Activated CD8-positive, alpha-beta T cell treated with anti-CD3 and anti-CD28 coated beads for 36 hours (primary cell): ENCODE results near the gene ITGA8. TPM values are rescaled to one million over a fixed set of nuclear protein-coding genes. Genes with fewer than 3 reads are reported as not detected.
"Not testable (repeated sequence)": the region's sequence is repeated elsewhere in the genome, so short reads cannot be mapped to it uniquely, and the experiment has no call there.

Experiments used
- ATAC-seq: fragments of 200-7000 bp; cut with Tn5 transposase; one replicate; pipeline ENCODE4 v1.10.0; 2021; ENCODE audit warnings: mild to moderate bottlenecking, moderate library complexity
- CTCF ChIA-PET: fragments of 350-600 bp; sonication (Branson Sonifier 250); formaldehyde crosslinking; loops from one replicate; lab custom pipeline; 2021; ENCODE audit warnings: antibody characterized with exemption; lab: Charles Lee
- POLR2A ChIA-PET: fragments of 350-600 bp; sonication (Branson Sonifier 250); formaldehyde crosslinking; loops from one replicate; lab custom pipeline; 2021; ENCODE audit warnings: antibody characterized with exemption; lab: Charles Lee
- DNase-seq: peaks from one replicate; pipeline ENCODE4 v3.0.0-alpha.2; 2020
- H3K27ac Mint-ChIP-seq: one replicate; pipeline ENCODE4 v1.8.0; 2021; ENCODE audit warnings: mild to moderate bottlenecking, mixed read lengths
- H3K27me3 Mint-ChIP-seq: one replicate; pipeline ENCODE4 v1.8.0; 2021; ENCODE audit warnings: mixed read lengths
- H3K36me3 Mint-ChIP-seq: one replicate; pipeline ENCODE4 v1.8.0; 2021; ENCODE audit warnings: low read depth, mixed read lengths
- H3K4me1 Mint-ChIP-seq: one replicate; pipeline ENCODE4 v1.8.0; 2021; ENCODE audit warnings: low read depth, mixed read lengths
- H3K4me3 Mint-ChIP-seq: one replicate; pipeline ENCODE4 v1.8.0; 2021; ENCODE audit warnings: mild to moderate bottlenecking, moderate library complexity, mixed read lengths
- H3K9me3 Mint-ChIP-seq: one replicate; pipeline ENCODE4 v1.8.0; 2021; ENCODE audit warnings: mixed read lengths
- intact Hi-C: fragments of 100-400 bp; cut with micrococcal nuclease; formaldehyde crosslinking; loops from one replicate; pipeline ENCODE4 v1.10.0; 2022
- total RNA-seq, 2 experiments: library from RNA; stranded (reverse); gene quantifications; one replicate each; pipeline ENCODE4 v1.2.3, GENCODE V29; 2021
- TF ChIP-seq, protein P1 (sequence below): fragments of 200-600 bp; IDR thresholded peaks from one replicate; pipeline ENCODE4 v1.8.0; 2022; ENCODE audit warnings: antibody characterized with exemption, mild to moderate bottlenecking

The ITGA8 gene
- total RNA-seq, 2 experiments from 2014 or later, result not detected

DNA sequence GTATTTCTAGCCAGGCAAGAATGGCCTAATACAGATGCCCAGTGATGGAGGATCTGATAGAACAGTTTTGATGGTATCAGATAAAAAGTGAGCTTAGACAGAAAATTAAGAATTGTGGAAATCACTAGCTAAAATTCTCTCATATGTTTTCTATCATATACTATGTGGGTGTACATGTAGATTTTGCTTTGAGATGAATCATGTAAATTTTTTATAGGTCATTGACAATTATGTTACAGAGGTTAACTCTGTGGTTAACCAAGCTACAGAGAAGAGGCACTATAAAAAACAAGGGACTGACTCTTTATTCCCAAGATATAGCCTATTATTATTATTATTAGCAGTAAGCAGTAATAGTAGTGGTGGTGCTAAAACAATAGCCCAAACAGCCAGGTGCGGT, 156.5 kb downstream of the ITGA8 start:
- peaks cover 11% of the 10 kb centered on the region for H3K27me3 Mint-ChIP-seq
- ChIA-PET POLR2A (no interaction called here), CTCF (interaction anchor here (1.1 kb wide), 1 partner anchor 433 kb away, joined by 3 read pairs; no protein-coding TSS in a partner anchor)
- H3K36me3 Mint-ChIP-seq, result no peaks in the 10 kb centered on the region
- ATAC-seq (no peak), DNase-seq (no peak)
- TF ChIP-seq, protein P1, sequence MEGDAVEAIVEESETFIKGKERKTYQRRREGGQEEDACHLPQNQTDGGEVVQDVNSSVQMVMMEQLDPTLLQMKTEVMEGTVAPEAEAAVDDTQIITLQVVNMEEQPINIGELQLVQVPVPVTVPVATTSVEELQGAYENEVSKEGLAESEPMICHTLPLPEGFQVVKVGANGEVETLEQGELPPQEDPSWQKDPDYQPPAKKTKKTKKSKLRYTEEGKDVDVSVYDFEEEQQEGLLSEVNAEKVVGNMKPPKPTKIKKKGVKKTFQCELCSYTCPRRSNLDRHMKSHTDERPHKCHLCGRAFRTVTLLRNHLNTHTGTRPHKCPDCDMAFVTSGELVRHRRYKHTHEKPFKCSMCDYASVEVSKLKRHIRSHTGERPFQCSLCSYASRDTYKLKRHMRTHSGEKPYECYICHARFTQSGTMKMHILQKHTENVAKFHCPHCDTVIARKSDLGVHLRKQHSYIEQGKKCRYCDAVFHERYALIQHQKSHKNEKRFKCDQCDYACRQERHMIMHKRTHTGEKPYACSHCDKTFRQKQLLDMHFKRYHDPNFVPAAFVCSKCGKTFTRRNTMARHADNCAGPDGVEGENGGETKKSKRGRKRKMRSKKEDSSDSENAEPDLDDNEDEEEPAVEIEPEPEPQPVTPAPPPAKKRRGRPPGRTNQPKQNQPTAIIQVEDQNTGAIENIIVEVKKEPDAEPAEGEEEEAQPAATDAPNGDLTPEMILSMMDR, result no peak
- intact Hi-C loops, result no loop called here
- H3K4me3 Mint-ChIP-seq, result no peak overlapping the region
- H3K27ac Mint-ChIP-seq, result no peak overlapping the region
- H3K4me1 Mint-ChIP-seq, result no peaks in the 10 kb centered on the region
- no peaks in the 10 kb centered on the region for H3K9me3 Mint-ChIP-seq

DNA sequence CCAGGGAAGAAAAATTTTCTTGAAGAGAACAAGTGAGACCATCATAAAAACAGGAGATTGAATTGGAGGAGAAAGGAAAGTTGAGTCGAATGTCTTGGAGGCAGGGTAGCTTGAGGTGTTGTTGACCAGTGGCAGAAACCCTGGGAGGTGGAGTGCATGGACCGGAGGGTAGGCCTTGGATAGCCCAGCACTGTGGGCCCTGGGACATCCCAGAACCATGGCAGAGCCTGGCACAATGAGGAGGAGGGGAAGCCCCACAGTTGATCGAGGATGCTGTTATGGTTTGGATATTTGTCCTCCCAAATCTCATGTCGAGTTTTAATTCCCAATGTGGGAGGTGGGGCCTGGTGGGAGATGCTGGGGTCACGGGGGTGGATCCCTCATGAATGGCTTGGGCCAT, 157.1 kb downstream of the ITGA8 start:
- H3K36me3 Mint-ChIP-seq, result no peaks in the 10 kb centered on the region
- POLR2A ChIA-PET, result no interaction called here
- TF ChIP-seq, protein P1, result no peak
- H3K27ac Mint-ChIP-seq, result no peak overlapping the region
- H3K9me3 Mint-ChIP-seq, result no peaks in the 10 kb centered on the region
- intact Hi-C loops, result no loop called here
- H3K27me3 Mint-ChIP-seq, result peaks cover 12% of the 10 kb centered on the region
- CTCF ChIA-PET, result no interaction called here
- H3K4me3 Mint-ChIP-seq, result no peak overlapping the region
- DNase-seq (no peak), ATAC-seq (no peak)
- no peaks in the 10 kb centered on the region for H3K4me1 Mint-ChIP-seq

DNA sequence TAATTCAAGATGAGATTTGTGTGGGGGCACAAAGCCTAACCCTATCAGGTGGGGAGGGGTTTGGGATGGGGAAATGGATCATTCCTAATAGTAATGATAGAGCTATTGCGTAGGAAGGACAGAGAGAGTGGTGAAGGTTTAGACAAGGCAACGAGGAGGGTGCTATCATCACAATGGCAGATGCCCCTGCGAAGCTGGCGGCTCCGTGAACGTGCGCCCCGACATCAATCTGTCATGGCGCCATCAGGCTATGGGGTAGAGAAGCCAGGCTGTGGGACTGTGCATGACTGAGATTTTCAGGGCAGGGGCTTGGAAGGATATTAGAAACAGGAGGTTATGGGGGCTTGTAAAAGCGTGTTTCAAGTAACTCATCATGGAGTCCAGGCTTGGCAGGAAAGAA, 157.6 kb downstream of the ITGA8 start:
- H3K36me3 Mint-ChIP-seq, result no peaks in the 10 kb centered on the region
- ATAC-seq (no peak), DNase-seq (no peak)
- H3K27ac Mint-ChIP-seq, result no peak overlapping the region
- no peaks in the 10 kb centered on the region for H3K9me3 Mint-ChIP-seq
- H3K4me3 Mint-ChIP-seq, result no peak overlapping the region
- no peaks in the 10 kb centered on the region for H3K4me1 Mint-ChIP-seq
- TF ChIP-seq, protein P1, result no peak
- ChIA-PET POLR2A (no interaction called here), CTCF (no interaction called here)
- intact Hi-C loops, result no loop called here
- peaks cover 12% of the 10 kb centered on the region for H3K27me3 Mint-ChIP-seq

DNA sequence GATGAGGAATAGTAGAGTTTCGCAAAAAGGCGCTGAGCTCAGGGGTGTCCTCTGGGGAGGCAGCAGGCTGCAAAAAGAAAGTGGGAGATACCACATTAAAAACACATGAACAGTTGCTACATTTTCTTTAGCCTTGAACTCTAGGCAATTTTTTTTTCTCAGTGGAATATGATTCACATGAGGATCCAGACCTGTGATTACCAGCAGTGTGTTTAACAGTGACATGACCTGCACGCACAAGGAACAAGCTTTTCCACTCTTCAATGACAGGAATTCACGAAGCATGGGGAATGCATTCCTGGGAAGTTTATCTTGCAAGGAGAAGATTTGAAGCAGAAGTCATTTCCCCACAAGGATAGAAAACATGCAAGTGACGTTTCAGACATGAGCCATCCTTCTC, 161.6 kb downstream of the ITGA8 start:
- peaks cover 15% of the 10 kb centered on the region for H3K27me3 Mint-ChIP-seq
- DNase-seq (no peak), ATAC-seq (no peak)
- H3K9me3 Mint-ChIP-seq, result no peaks in the 10 kb centered on the region
- ChIA-PET CTCF (no interaction called here), POLR2A (no interaction called here)
- no peak overlapping the region for H3K4me3 Mint-ChIP-seq
- H3K36me3 Mint-ChIP-seq, result no peaks in the 10 kb centered on the region
- TF ChIP-seq, protein P1, result no peak
- intact Hi-C loops, result no loop called here
- H3K27ac Mint-ChIP-seq, result no peak overlapping the region
- H3K4me1 Mint-ChIP-seq, result no peaks in the 10 kb centered on the region

DNA sequence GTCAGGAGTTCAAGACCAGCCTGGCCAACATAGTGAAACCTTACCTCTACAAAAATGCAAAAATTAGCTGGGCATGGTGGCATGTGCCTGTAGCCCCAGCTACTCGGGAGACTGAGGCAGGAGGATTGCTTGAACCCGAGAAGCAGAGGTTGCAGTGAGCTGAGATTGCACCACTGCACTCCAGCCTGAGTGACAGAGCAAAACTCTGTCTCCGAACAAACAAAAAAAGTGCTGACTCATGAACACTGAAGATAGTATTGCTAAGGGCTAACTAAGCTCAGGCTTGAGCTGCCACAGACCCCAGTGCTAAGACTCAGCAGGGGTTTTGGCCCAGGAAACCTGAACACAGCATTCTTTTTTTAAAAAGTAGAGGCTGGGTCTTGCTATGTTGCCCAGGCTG, 162.6 kb downstream of the ITGA8 start:
- H3K4me3 Mint-ChIP-seq, H3K27ac Mint-ChIP-seq, POLR2A ChIA-PET, H3K36me3 Mint-ChIP-seq, DNase-seq, H3K9me3 Mint-ChIP-seq, intact Hi-C loops, H3K4me1 Mint-ChIP-seq, ATAC-seq, CTCF ChIA-PET: not testable (repeated sequence)
- peaks cover 15% of the 10 kb centered on the region for H3K27me3 Mint-ChIP-seq

DNA sequence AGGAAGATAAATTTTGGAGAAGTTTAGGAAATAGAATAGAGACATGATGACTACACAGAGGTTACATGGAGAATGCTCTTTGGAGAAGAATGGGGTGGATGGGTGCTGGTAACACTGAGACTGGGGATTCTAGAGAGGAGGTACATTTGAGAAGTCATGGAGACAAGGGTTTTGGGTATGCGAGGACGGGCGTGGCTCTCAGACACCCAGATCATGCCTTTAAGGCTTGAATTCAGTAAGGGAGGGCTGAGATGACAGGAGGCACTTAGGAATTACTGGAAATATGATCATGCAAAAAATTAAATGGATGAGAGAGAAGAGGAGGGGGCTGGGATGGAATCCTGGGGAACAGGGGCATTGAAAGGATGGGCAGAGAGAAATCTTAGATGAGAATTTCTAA, 168.8 kb downstream of the ITGA8 start:
- no peak for ATAC-seq
- Mint-ChIP-seq H3K4me1 (no peaks in the 10 kb centered on the region), H3K36me3 (no peaks in the 10 kb centered on the region), H3K27me3 (peaks cover 2% of the 10 kb centered on the region), H3K27ac (no peak overlapping the region), H3K9me3 (no peaks in the 10 kb centered on the region), H3K4me3 (no peak overlapping the region)
- no peak for DNase-seq
- ChIA-PET CTCF (no interaction called here), POLR2A (no interaction called here)
- intact Hi-C loops, result no loop called here
- TF ChIP-seq, protein P1, result no peak
